GM12878 (cell line): Measurements from ENCODE around the gene CTSK. TPM values are rescaled to one million over a fixed set of nuclear protein-coding genes. Genes with fewer than 3 reads are reported as not detected.

ENCODE experiments used
- ATAC-seq: fragments of 200-7000 bp; cut with Tn5 transposase; 3 replicates; pipeline ENCODE4 v1.9.1; 2020; ENCODE audit warnings: mild to moderate bottlenecking, moderate library complexity
- BruUV-seq: library from RNA; stranded (reverse); fragments of 400-500 nt; replicated peaks from 2 replicates; lab custom pipeline; 2021; lab: Mats Ljungman, UMichigan
- CTCF ChIA-PET: fragments of 300-600 bp; sonication (Branson Sonifier 250); formaldehyde crosslinking; extraction: SDS; loops from one replicate; lab custom pipeline; 2021; ENCODE audit warnings: inconsistent platforms; lab: Yijun Ruan, JAX
- POLR2A ChIA-PET: fragments of 350-600 bp; formaldehyde crosslinking; extraction: SDS; loops from one replicate; lab custom pipeline; 2021; ENCODE audit warnings: inconsistent platforms; lab: Charles Lee
- RAD21 ChIA-PET: fragments of 300-600 bp; sonication (Branson Sonifier 250); formaldehyde crosslinking; loops from one replicate; lab custom pipeline; 2023; ENCODE audit warnings: antibody characterized with exemption; ENCODE audit not compliant: unreplicated experiment; lab: Charles Lee
- SMC1A ChIA-PET: fragments of 300-600 bp; sonication (Branson Sonifier 250); formaldehyde crosslinking; loops from one replicate; lab custom pipeline; 2023; ENCODE audit not compliant: unreplicated experiment, uncharacterized antibody; lab: Charles Lee
- DNase-seq: peaks from one replicate; pipeline ENCODE4 v3.0.0-alpha.2; 2011; ENCODE audit warnings: low read depth, low spot score
- FAIRE-seq: peaks from 3 replicates; lab custom pipeline; 2011; peaks lifted over from hg19 to GRCh38; lab: Jason Lieb, UNC
- H2AFZ ChIP-seq: 2 replicates; pipeline ENCODE4 v1.6.0; 2011; ENCODE audit warnings: low read depth, low read length, control low read depth; ENCODE audit not compliant: control insufficient read depth
- H3K27ac ChIP-seq: 2 replicates; pipeline ENCODE4 v1.5.1; 2011; ENCODE audit warnings: control low read depth; ENCODE audit not compliant: control insufficient read depth, insufficient read depth
- H3K27me3 ChIP-seq, 2 experiments: replicated peaks in 1 of 2; 2 replicates each; pipeline versions ENCODE4 v1.6.0 to v1.6.1; 2011; ENCODE audit warnings: low read length in 1 of 2; ENCODE audit not compliant: control insufficient read depth in 2 of 2, insufficient read depth in 2 of 2
- H3K36me3 ChIP-seq, 2 experiments: 2 replicates each; pipeline ENCODE4 v1.5.1; 2011; ENCODE audit warnings: low read length in 1 of 2; ENCODE audit not compliant: control insufficient read depth in 2 of 2, insufficient read depth in 2 of 2
- H3K4me1 ChIP-seq: 2 replicates; pipeline ENCODE4 v1.6.1; 2011; ENCODE audit warnings: mild to moderate bottlenecking, low read length, moderate library complexity, mixed read lengths; ENCODE audit not compliant: control insufficient read depth, insufficient read depth
- H3K4me2 ChIP-seq: 2 replicates; pipeline ENCODE4 v1.6.0; 2011; ENCODE audit warnings: control low read depth; ENCODE audit not compliant: control insufficient read depth, insufficient read depth
- H3K4me3 ChIP-seq: fragments of 200-600 bp; sonication (generic); 2 replicates; pipeline ENCODE4 v1.5.1; 2016
- H3K79me2 ChIP-seq: 2 replicates; pipeline ENCODE4 v1.6.0; 2011; ENCODE audit warnings: low read length; ENCODE audit not compliant: control insufficient read depth, insufficient read depth
- H3K9ac ChIP-seq: 2 replicates; pipeline ENCODE4 v1.8.0; 2011; ENCODE audit warnings: low read length, control low read depth, mixed read lengths; ENCODE audit not compliant: control insufficient read depth, insufficient read depth
- H3K9me3 ChIP-seq: replicated peaks from 3 replicates; pipeline ENCODE4 v1.5.1; 2011; ENCODE audit warnings: mild to moderate bottlenecking, low read length; ENCODE audit not compliant: control insufficient read depth, insufficient read depth
- H4K20me1 ChIP-seq: 2 replicates; pipeline ENCODE4 v1.6.0; 2011; ENCODE audit not compliant: control insufficient read depth, insufficient read depth
- ASH2L ChIP-seq: fragments of 300-600, 200-600 bp; sonication (generic); IDR thresholded peaks from 2 replicates; pipeline ENCODE4 v1.6.1; 2017; ENCODE audit warnings: low read depth, mild to moderate bottlenecking, borderline replicate concordance
- BCL3 ChIP-seq: IDR thresholded peaks from 2 replicates; pipeline ENCODE4 v1.6.1; 2011; ENCODE audit warnings: borderline replicate concordance, low read depth, mild to moderate bottlenecking, moderate library complexity, low read length; ENCODE audit not compliant: insufficient read depth, poor library complexity, severe bottlenecking
- BRCA1 ChIP-seq: IDR thresholded peaks from 2 replicates; pipeline ENCODE4 v1.6.1; 2011; ENCODE audit warnings: low read depth, low read length, improper control_type of control experiment
- CBFB ChIP-seq: IDR thresholded peaks from 2 replicates; pipeline ENCODE4 v1.6.1; 2016; ENCODE audit warnings: antibody characterized with exemption, low read depth
- CHD2 ChIP-seq: IDR thresholded peaks from 2 replicates; pipeline ENCODE4 v1.6.1; 2011; ENCODE audit warnings: low read depth, low read length, improper control_type of control experiment, borderline replicate concordance
- EZH2 ChIP-seq: IDR thresholded peaks from 2 replicates; pipeline ENCODE4 v1.6.1; 2012; ENCODE audit warnings: low read depth, mild to moderate bottlenecking, control low read depth, inconsistent platforms, low read length, borderline replicate concordance; ENCODE audit not compliant: control insufficient read depth
- KAT2A ChIP-seq: conservative IDR thresholded peaks from 2 replicates; pipeline ENCODE4 v1.6.1; 2011; ENCODE audit warnings: low read depth, low read length; ENCODE audit not compliant: control insufficient read depth
- NFXL1 ChIP-seq: fragments of 450-650 bp; IDR thresholded peaks from 2 replicates; pipeline ENCODE4 v1.6.1; 2017; ENCODE audit warnings: antibody characterized with exemption, mild to moderate bottlenecking, borderline replicate concordance
- NFYA ChIP-seq: IDR thresholded peaks from 2 replicates; pipeline ENCODE4 v1.6.1; 2011; ENCODE audit warnings: low read depth, mild to moderate bottlenecking, low read length, improper control_type of control experiment, borderline replicate concordance
- NKRF ChIP-seq: fragments of 450-650 bp; conservative IDR thresholded peaks from 2 replicates; pipeline ENCODE4 v1.6.1; 2017; ENCODE audit warnings: mild to moderate bottlenecking, moderate library complexity
- NR2C2 ChIP-seq: IDR thresholded peaks from 2 replicates; pipeline ENCODE4 v1.6.1; 2011; ENCODE audit warnings: borderline replicate concordance, low read depth; ENCODE audit not compliant: control insufficient read depth, insufficient read length
- PAX8 ChIP-seq: fragments of 450-650 bp; IDR thresholded peaks from 2 replicates; pipeline ENCODE4 v1.6.1; 2017; ENCODE audit warnings: mild to moderate bottlenecking, moderate library complexity
- PBX3 ChIP-seq: IDR thresholded peaks from 2 replicates; pipeline ENCODE4 v1.6.1; 2011; ENCODE audit warnings: mild to moderate bottlenecking, low read depth, low read length, moderate library complexity; ENCODE audit not compliant: insufficient replicate concordance
- POLR2A ChIP-seq: IDR thresholded peaks from 2 replicates; pipeline ENCODE4 v1.6.1; 2011; ENCODE audit warnings: low read depth, mild to moderate bottlenecking, low read length
- SIN3A ChIP-seq: IDR thresholded peaks from 2 replicates; pipeline ENCODE4 v1.6.1; 2012; ENCODE audit warnings: low read depth, low read length, improper control_type of control experiment
- USF2 ChIP-seq: IDR thresholded peaks from 2 replicates; pipeline ENCODE4 v1.6.1; 2011; ENCODE audit warnings: low read depth, low read length, improper control_type of control experiment, borderline replicate concordance
- ZNF217 ChIP-seq: fragments of 450-650 bp; IDR thresholded peaks from 2 replicates; pipeline ENCODE4 v1.6.1; 2017; ENCODE audit warnings: antibody characterized with exemption, mild to moderate bottlenecking
- ZNF274 ChIP-seq: IDR thresholded peaks from one replicate; pipeline ENCODE4 v1.8.0; 2011; ENCODE audit not compliant: insufficient read length, insufficient read depth
- ZNF384 ChIP-seq: IDR thresholded peaks from 2 replicates; pipeline ENCODE4 v1.6.1; 2012; ENCODE audit warnings: low read depth, mild to moderate bottlenecking, low read length, improper control_type of control experiment, borderline replicate concordance
- ZNF622 ChIP-seq: fragments of 450-650 bp; IDR thresholded peaks from 2 replicates; pipeline ENCODE4 v1.6.1; 2017; ENCODE audit warnings: mild to moderate bottlenecking, inconsistent platforms
- WGBS: methylation state at CpG from one replicate; pipeline ENCODE4 v1.1.6; 2016; ENCODE audit warnings: low lambda C conversion rate; ENCODE audit not compliant: insufficient replicate concordance, insufficient coverage; ENCODE audit errors: missing lambda C conversion rate; 5-methylcytosine and 5-hydroxymethylcytosine counted together
- in situ Hi-C: fragments of 300-500 bp; cut with MboI; formaldehyde crosslinking; loops from 9 replicates; pipeline ENCODE4 v1.14.3; 2018; ENCODE audit warnings: mixed read lengths
- intact Hi-C: fragments of 100-400 bp; cut with micrococcal nuclease; formaldehyde crosslinking; loops from one replicate; pipeline ENCODE4 v1.14.2; 2022; ENCODE audit not compliant: unreplicated experiment
- polyA plus RNA-seq, 11 experiments: library from polyadenylated mRNA; depleted of rRNA in 4 of 11; unstranded in 6 of 11; stranded (reverse) in 5 of 11; fragments of >200 nt; fragmentation: Nextera tagmentation in 4 of 11; fragmentation: Illumina TruSeq in 1 of 11; extraction: Ambion mirVana in 4 of 11; extraction: Trizol in 1 of 11; gene quantifications; 1 replicate in 1 of 11; 2 replicates in 10 of 11; pipeline versions ENCODE4 v1.2.1 to v1.2.3, GENCODE V29; 2011 to 2016; ENCODE audit warnings: inconsistent platforms in 2 of 11, missing spikeins in 2 of 11, low read depth in 1 of 11
- total RNA-seq, 4 experiments: library from RNA; depleted of rRNA in 3 of 4; stranded (reverse); fragments of >200 nt in 3 of 4; fragmentation: Illumina TruSeq in 1 of 4; extraction: Trizol in 1 of 4; gene quantifications; 2 replicates each; pipeline versions ENCODE4 v1.2.1 to v1.2.3, GENCODE V29; 2013 to 2021

The CTSK gene
- total and polyA plus RNA-seq, 10 of the 15 experiments (the other 5 are each of a cell fraction or from before 2014, with no cell fraction given): 0.40 to 3.1 (median 0.83) TPM

- ChIA-PET POLR2A (interaction anchor here (1.0 kb wide), 1 partner anchor 26 kb away, joined by 3 read pairs; the partner anchor contains the start of gene CTSS), CTCF (no interaction called here), SMC1A (interaction anchor here (1.3 kb wide), 1 partner anchor 83 kb away, joined by 3 read pairs; no protein-coding TSS in a partner anchor), RAD21 (no interaction called here)
- no peak overlapping the region for H3K27ac ChIP-seq
- BruUV-seq: no TSS peak
- no peak overlapping the region for H3K4me2 ChIP-seq
- no peaks in the 10 kb centered on the region for H3K79me2 ChIP-seq
- 0 out of 4 replicates have a peak, but pooled peaks cover 0 to 2% of the 10 kb centered on the region in 2 experiments for H3K36me3 ChIP-seq
- ATAC-seq (no peak), DNase-seq (no peak), FAIRE-seq (no peak)
- no peak overlapping the region for H3K4me3 ChIP-seq
- TF ChIP-seq PAX8 (no peak), ASH2L (no peak), ZNF217 (no peak), BCL3 (no peak), NKRF (no peak), PBX3 (no peak), NR2C2 (no peak), CBFB (no peak), ZNF622 (no peak), KAT2A (no peak), SIN3A (no peak), EZH2 (no peak), ZNF384 (no peak), ZNF274 (no peak), NFXL1 (no peak), POLR2A (no peak), CHD2 (no peak), NFYA (no peak), BRCA1 (no peak), USF2 (no peak)
- H4K20me1 ChIP-seq: no peaks in the 10 kb centered on the region
- in situ Hi-C loops (no loop called here), intact Hi-C loops (no loop called here)
- 94% methylated on average over 4 of the region's 4 CpGs for WGBS
- no peaks in the 10 kb centered on the region for H3K9me3 ChIP-seq
- H3K9ac ChIP-seq: no peak overlapping the region
- no peaks in the 10 kb centered on the region for H3K27me3 ChIP-seq
- H3K4me1 ChIP-seq: no peaks in the 10 kb centered on the region
- H2AFZ ChIP-seq: no peak overlapping the region
These were observed 16.5 kb downstream of the CTSK start for GRCh38 chr1:150791585-150791984.
